Measurements from ENCODE around the gene STAT6.
"Not testable (repeated sequence)": the region's sequence is repeated elsewhere in the genome, so short reads cannot be mapped to it uniquely, and the experiment has no call there.

The STAT6 gene

GRCh38 chr12:57090924-57091637 lies 20.1 kb downstream of the STAT6 start:
- Mint-ChIP-seq H3K27me3 (no peaks in the 10 kb centered on the region), H3K27ac (no peak overlapping the region), H3K4me3 (peak overlapping the region; percentile 93)

GRCh38 chr12:57090490-57090889 lies 20.7 kb downstream of the STAT6 start:
- Mint-ChIP-seq H3K4me3 (peak overlapping the region; percentile 93), H3K4me1 (peaks cover 74% of the 10 kb centered on the region), H3K27me3 (no peaks in the 10 kb centered on the region), H3K36me3 (peaks cover 7% of the 10 kb centered on the region), H3K9me3 (no peaks in the 10 kb centered on the region), H3K27ac (peak overlapping the region; percentile 35)

More at GRCh38 chr12:57090924-57091637, 20.1 kb downstream of the STAT6 start:
- H3K4me1 Mint-ChIP-seq = peaks cover 72% of the 10 kb centered on the region
- no peaks in the 10 kb centered on the region for H3K9me3 Mint-ChIP-seq
- H3K36me3 Mint-ChIP-seq = peaks cover 8% of the 10 kb centered on the region

GRCh38 chr12:57089271-57090245 lies 21.6 kb downstream of the STAT6 start:
- Mint-ChIP-seq H3K36me3 (peaks cover 7% of the 10 kb centered on the region), H3K4me3 (peak overlapping the region; percentile 93), H3K27me3 (no peaks in the 10 kb centered on the region), H3K9me3 (no peaks in the 10 kb centered on the region), H3K4me1 (peaks cover 75% of the 10 kb centered on the region), H3K27ac (peak overlapping the region; percentile 94)

- Mint-ChIP-seq H3K36me3 (peaks cover 7% of the 10 kb centered on the region), H3K27me3 (no peaks in the 10 kb centered on the region), H3K27ac (peak within 1 kb of the TSS; percentile 96), H3K4me3 (peak within 1 kb of the TSS; percentile 96), H3K9me3 (no peaks in the 10 kb centered on the region), H3K4me1 (peaks cover 71% of the 10 kb centered on the region)
These were observed 22.6 kb downstream of the STAT6 start, which contains the start of gene NAB2 for GRCh38 chr12:57088354-57089270. Gene NAB2 (plus strand): TSS chr12:57089114. CDS start chr12:57089272, 158 bp downstream.

DNA sequence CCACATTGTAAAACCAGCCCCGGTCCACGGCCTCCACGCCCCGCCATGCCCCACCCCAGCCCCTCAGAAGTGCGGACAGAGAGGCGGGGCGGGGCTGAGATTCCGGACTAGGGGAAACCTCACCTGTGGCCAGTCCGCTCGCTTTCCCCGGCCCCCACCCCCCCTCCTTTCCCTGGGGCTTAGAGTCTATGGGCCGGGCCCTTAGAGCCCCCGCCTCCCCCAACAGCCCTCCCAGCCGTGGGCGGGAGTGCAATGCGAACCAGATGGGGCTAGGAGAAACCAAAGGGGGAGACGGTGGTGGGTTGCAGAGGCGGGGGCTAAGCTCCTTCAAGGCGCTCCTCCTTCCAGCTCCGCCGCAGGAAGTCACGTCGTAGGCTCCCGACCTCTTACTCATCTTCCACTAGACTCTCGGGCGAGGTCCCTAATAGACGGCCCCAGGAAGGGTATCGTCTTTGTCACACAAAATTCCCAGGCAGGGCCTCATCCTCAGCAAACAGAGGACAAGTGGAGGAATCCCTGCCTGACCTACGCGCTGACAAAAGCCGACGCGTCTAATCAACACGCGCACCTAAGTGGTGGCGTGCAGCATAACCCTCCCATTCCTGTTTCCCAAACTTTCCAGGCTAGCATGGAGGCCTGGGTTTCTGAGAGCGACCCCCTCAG lies 23.3 kb downstream of the STAT6 start:
- Mint-ChIP-seq H3K27ac (peak overlapping the region; percentile 96), H3K36me3 (peaks cover 7% of the 10 kb centered on the region), H3K27me3 (no peaks in the 10 kb centered on the region), H3K4me1 (peaks cover 69% of the 10 kb centered on the region), H3K4me3 (peak overlapping the region; percentile 96), H3K9me3 (no peaks in the 10 kb centered on the region)

DNA sequence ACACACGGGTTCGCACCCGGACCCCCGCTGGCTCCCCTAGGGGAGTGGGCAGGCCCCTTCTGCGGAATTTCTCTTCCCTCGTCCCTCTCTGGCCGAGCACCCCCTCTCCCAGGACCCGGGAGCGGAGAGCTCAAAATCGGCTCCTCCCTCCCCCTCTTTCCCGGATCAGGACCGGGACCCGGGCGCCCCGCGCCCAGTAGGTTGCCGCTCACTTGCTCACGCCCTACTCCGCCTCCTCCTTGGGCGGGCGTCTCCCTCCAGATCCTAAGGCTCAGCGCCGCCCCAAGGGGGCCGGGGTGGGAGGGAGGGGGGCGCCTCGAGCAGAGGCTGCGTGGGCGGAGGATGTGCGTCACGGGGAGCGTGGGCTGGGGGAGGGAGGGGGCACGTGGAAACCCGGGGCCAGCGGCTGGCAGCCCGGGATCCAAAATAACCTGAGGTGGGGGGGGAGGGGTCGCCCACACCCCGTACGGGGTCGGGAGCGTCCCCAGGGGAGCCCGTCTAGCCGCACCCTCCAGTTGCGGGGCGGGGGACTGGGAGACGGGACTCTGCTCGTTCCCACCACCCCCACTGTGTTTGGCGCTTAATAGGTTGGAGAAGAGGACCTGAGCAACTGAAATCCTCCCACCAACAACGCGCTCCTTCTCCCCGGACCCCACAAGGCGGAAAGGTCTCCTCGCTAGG lies 24.0 kb downstream of the STAT6 start:
- no peaks in the 10 kb centered on the region for H3K9me3 Mint-ChIP-seq
- peak overlapping the region; percentile 99 for H3K27ac Mint-ChIP-seq
- no peaks in the 10 kb centered on the region for H3K27me3 Mint-ChIP-seq
- H3K4me1 Mint-ChIP-seq = peaks cover 63% of the 10 kb centered on the region
- H3K36me3 Mint-ChIP-seq = peaks cover 6% of the 10 kb centered on the region
- H3K4me3 Mint-ChIP-seq = peak overlapping the region; percentile 96

- Mint-ChIP-seq H3K27ac (peak overlapping the region; percentile 99), H3K4me3 (peak overlapping the region; percentile 96), H3K4me1 (peaks cover 57% of the 10 kb centered on the region), H3K27me3 (no peaks in the 10 kb centered on the region), H3K9me3 (no peaks in the 10 kb centered on the region), H3K36me3 (peaks cover 6% of the 10 kb centered on the region)
These were observed 24.6 kb downstream of the STAT6 start for GRCh38 chr12:57086493-57087009.

DNA sequence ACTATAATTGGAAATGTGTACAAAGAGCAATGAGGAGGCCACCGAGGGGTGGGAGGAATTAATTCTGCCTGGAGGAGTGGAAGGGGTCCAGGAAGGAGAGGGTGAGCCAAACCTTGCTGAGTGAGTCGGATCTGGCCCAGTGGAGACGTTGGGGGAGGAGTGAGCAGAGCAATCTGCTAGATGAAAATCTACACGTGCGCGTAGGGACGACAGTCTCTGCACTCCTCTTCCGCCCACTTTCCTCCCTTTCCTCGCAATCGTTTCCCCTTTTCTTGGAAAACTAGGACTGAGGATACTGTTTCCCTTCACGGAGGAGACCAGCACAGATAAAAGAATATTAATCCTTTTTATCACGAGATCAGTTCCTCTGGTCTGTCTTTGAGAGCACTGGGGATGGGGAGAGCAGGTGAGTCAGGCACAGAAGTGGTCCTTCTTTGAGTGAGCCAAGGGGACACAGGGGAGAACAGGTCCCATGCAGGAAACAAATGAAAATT lies 25.1 kb downstream of the STAT6 start:
- H3K9me3 Mint-ChIP-seq = no peaks in the 10 kb centered on the region
- H3K4me1 Mint-ChIP-seq = peaks cover 53% of the 10 kb centered on the region
- H3K36me3 Mint-ChIP-seq = peaks cover 6% of the 10 kb centered on the region
- peak overlapping the region; percentile 99 for H3K27ac Mint-ChIP-seq
- H3K27me3 Mint-ChIP-seq = no peaks in the 10 kb centered on the region
- peak overlapping the region; percentile 96 for H3K4me3 Mint-ChIP-seq

GRCh38 chr12:57080855-57081254 lies 30.3 kb downstream of the STAT6 start:
- no peaks in the 10 kb centered on the region for H3K27me3 Mint-ChIP-seq
- peaks cover 37% of the 10 kb centered on the region for H3K4me1 Mint-ChIP-seq
- H3K36me3 Mint-ChIP-seq = no peaks in the 10 kb centered on the region
- peak overlapping the region; percentile 17 for H3K27ac Mint-ChIP-seq
- H3K9me3 Mint-ChIP-seq = no peaks in the 10 kb centered on the region
- no peak overlapping the region for H3K4me3 Mint-ChIP-seq

DNA sequence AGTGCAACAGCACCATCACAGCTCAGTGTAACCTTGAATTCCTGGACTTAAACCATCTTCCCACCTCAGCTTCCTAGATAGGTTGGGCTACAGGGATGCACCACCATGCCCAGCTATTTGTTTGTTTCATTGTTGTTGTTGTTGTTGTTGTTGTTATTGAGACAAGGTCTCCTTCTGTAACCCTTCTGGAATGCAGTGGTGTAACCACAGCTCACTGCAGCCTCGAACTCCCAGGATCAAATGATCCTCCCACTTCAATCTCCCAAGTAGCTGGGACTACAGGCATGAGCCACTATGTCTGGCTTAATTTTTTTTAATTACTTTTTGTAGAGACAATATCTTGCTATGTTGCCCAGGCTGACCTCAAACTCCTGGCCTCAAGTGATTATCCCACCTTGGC lies 31.3 kb downstream of the STAT6 start:
- Mint-ChIP-seq H3K4me1 (peaks cover 26% of the 10 kb centered on the region), H3K4me3 (no peak overlapping the region), H3K27ac (peak overlapping the region; percentile 62), H3K36me3 (no peaks in the 10 kb centered on the region), H3K9me3 (no peaks in the 10 kb centered on the region), H3K27me3 (no peaks in the 10 kb centered on the region)

DNA sequence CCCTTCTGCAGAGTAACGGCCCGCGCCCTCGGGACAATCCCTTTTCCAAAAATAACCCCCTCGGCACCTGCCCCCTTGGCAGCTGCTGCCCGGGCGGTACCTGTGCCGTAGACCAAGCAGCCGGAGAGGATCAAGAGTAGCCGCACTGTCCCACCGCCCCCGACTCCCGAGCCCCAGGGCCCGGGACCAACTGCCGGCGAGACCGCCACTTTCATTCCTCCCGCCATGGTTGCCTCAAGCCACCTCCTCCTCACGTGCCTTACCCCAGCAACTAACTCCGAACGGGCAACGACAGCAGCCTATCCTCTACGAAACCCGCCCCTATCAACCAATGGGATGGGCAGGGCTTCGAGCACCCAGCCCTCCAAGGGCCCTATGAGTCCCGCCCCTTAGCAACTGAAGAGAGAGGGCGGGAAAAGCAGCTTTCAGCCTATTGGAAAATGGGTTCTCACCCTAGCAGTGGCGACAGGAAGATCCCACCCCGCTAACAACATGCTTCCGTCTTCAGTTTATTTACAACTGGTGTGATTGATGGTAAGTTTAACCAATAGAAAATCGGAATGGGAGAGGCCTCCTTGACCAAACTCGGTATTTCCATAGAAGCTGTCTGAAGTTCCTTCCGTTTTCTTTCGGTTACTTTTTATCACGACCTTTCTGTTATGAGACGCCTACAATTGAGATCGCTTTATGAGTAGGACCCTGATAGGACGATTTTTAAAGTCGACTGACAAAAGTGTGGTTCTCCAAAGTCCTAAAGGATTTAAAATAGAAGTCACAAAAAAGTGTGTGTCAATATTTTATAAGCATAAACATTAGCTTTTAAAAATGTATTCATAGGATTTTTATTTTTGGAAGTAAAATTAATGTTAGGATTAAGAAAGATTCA lies 32.4 kb downstream of the STAT6 start, which contains the start of gene NEMP1:
Gene NEMP1 (minus strand): TSS at position 273 of the 886 bp plus-strand sequence. CDS start 46 bp downstream, at position 227.
- no peaks in the 10 kb centered on the region for H3K36me3 Mint-ChIP-seq
- peak within 1 kb of the TSS; percentile 99 for H3K4me3 Mint-ChIP-seq
- peak within 1 kb of the TSS; percentile 98 for H3K27ac Mint-ChIP-seq
- H3K27me3 Mint-ChIP-seq = no peaks in the 10 kb centered on the region
- peaks cover 20% of the 10 kb centered on the region for H3K4me1 Mint-ChIP-seq
- no peaks in the 10 kb centered on the region for H3K9me3 Mint-ChIP-seq

DNA sequence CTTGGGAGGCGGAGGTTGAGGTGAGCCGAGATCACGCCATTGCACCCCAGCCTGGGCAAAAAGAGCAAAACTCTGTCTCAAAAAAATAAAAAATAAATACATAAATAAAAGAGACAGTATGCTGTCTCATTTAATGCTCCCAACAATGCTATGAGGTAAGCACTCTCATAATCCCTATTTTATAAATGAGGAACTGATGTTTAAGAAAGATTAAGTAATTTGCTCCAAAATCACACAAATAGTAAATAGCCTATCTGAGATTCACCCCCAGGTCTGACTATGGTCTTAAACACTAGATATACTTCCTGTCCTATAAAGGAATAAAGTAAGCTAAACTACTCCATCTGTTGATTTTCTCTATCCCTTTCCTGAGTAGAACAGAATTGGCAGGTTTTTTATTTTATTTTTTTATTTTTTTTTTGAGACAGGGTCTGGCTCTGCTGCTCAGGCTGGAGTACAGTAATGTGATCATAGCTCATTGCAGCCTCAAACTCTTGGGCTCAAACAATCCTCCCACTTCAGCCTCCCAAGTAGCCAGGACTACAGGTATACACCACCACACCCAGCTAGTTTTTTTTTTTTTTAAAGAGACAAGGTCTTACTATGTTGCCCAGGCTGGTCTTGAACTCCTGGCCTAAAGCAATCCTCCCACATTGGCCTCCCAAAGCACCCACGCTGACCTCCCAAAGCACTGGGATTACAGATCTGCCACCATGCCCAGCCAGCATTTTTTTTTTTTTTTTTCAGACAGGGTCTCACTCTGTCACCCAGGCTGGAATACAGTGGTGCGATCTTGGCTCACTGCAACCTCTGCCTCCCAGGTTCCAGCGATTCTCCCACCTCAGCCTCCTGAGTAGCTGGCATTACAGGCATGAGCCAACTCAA lies 37.4 kb downstream of the STAT6 start:
- H3K9me3 Mint-ChIP-seq, H3K27me3 Mint-ChIP-seq, H3K4me3 Mint-ChIP-seq: not testable (repeated sequence)
- peaks cover 31% of the 10 kb centered on the region for H3K4me1 Mint-ChIP-seq
- peak overlapping the region; percentile 17 for H3K27ac Mint-ChIP-seq
- peaks cover 17% of the 10 kb centered on the region for H3K36me3 Mint-ChIP-seq
